Measurements from ENCODE around the gene SLC38A3.

DNA sequence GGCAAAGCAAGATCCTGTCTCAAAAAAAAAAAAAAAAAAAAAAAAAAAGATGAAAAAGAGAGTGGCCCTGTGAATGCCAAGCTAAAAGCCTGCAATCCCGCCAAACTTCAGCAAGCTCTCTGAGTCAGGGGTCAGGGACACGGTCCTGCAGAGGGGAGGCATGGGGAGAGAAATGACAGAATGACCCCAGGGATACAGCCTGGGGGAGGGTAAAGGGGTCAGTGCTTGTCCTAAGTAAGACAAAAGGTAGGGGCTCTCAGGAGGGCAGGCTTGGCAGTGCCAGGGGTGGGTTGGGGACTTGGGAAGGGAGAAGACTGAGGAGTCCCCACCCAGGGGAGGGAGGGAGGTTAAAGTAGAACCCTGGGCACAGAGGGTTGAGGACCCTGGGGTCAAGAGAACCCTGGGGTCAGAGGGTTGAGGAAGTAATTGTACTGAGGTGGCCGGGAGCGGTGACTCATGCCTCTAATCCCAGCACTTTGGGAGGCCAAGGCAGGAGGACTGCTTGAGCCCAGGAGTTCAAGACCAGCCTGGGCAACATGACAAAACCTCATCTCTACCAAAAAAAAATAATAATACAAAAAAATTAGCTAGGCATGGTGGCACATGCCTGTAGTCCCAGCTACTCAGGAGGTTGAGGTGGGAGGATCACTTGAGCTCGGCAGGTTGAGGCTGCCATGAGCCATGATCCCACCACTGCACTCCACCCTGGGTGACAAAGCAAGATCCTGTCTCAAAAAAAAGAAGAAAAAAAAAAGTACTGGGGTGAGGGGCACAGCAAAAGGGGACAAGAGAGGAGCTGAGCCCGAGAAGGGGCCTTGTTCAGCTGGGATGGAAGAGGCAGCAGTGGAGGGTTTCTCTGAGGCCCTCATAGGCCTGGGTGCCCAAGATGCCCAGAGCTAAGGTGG, 58.7 kb downstream of the SLC38A3 start:
- TF ChIP-seq, protein P1, sequence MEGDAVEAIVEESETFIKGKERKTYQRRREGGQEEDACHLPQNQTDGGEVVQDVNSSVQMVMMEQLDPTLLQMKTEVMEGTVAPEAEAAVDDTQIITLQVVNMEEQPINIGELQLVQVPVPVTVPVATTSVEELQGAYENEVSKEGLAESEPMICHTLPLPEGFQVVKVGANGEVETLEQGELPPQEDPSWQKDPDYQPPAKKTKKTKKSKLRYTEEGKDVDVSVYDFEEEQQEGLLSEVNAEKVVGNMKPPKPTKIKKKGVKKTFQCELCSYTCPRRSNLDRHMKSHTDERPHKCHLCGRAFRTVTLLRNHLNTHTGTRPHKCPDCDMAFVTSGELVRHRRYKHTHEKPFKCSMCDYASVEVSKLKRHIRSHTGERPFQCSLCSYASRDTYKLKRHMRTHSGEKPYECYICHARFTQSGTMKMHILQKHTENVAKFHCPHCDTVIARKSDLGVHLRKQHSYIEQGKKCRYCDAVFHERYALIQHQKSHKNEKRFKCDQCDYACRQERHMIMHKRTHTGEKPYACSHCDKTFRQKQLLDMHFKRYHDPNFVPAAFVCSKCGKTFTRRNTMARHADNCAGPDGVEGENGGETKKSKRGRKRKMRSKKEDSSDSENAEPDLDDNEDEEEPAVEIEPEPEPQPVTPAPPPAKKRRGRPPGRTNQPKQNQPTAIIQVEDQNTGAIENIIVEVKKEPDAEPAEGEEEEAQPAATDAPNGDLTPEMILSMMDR (IDR thresholded peaks at IDR 0.05): no peak
- TF ChIP-seq EZH2 (IDR thresholded peaks at IDR 0.05): no peak

Measured in neural progenitor cell (in vitro differentiated cells).